Large intestine (tissue), 3 donors: ENCODE results near the gene GLB1L. TPM values are rescaled to one million over a fixed set of nuclear protein-coding genes. Genes with fewer than 3 reads are reported as not detected.

Experiments
- DNase-seq, 2 donors: peaks; one replicate each; pipeline versions ENCODE4 v3.0.0 to v3.0.0-alpha.2; 2013
- H3K27ac ChIP-seq: one replicate; pipeline ENCODE4 v1.5.1; 2013; ENCODE audit warnings: low read length
- H3K27me3 ChIP-seq: 2 replicates; pipeline ENCODE4 v1.6.1; 2013; ENCODE audit warnings: low read length; ENCODE audit not compliant: control insufficient read depth, insufficient read depth
- H3K36me3 ChIP-seq: 2 replicates; pipeline ENCODE4 v1.6.1; 2013; ENCODE audit warnings: low read length; ENCODE audit not compliant: control insufficient read depth, insufficient read depth
- H3K4me1 ChIP-seq: one replicate; pipeline ENCODE4 v1.6.1; 2013; ENCODE audit warnings: low read length; ENCODE audit not compliant: control insufficient read depth, insufficient read depth
- H3K4me3 ChIP-seq: one replicate; pipeline ENCODE4 v1.5.1; 2013; ENCODE audit warnings: low read length
- H3K9me3 ChIP-seq: one replicate; pipeline ENCODE4 v1.6.1; 2013; ENCODE audit warnings: mild to moderate bottlenecking, low read depth, low read length, moderate library complexity; ENCODE audit not compliant: control insufficient read depth
- WGBS: methylation state at CpG from one replicate; pipeline ENCODE4 v1.1.5; 2013; ENCODE audit warnings: low lambda C conversion rate; ENCODE audit not compliant: insufficient coverage; 5-methylcytosine and 5-hydroxymethylcytosine counted together
- polyA plus RNA-seq: library from polyadenylated mRNA; unstranded; fragments of 120-200 nt; gene quantifications from one replicate; pipeline ENCODE4 v1.2.1, GENCODE V29; 2013

The GLB1L gene
- polyA plus RNA-seq, 1 donor: 20.9 TPM

DNA sequence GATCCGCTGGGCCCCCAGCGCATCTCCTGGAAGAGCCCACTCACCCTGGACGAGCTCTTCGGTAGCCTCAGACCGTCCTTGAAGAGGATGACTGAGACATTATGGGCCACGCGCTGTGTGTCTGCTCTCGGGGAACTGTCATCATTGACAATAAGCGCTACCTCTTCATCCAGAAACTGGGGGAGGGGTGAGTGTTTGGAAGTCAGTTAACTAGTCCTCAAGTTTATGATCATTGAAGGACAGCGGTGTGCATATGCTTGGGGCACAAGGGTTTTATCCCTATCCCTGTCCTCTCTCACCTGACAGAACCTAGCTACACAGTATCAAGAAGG lies 621 bp upstream of the GLB1L start:
- DNase-seq: no peak
- WGBS: no CpG with 5 or more reads among the region's 10 CpGs

DNA sequence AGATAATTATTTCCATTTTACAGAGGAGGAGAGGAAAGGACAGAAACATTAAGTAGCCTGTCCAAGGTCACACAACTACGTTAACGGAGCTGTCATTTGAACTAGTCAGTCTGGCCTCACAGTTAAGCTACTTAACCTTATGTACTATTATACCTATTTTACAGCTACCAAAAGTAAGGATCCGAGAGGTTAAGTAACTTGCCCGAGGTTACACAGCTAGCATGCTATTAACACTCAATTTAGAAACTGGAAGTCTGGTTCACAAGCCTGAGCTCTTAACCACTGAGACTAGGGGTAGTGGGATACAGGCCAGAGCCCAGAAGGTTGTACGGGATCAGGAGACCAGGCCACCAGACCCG lies 476 bp downstream of the GLB1L start:
- H3K9me3 ChIP-seq: no peaks in the 10 kb centered on the region
- H3K4me1 ChIP-seq: peaks cover 43% of the 10 kb centered on the region
- peak overlapping the region; percentile 98 for H3K4me3 ChIP-seq
- DNase-seq: no peak
- no CpG with 5 or more reads among the region's 6 CpGs for WGBS
- H3K27me3 ChIP-seq: no peaks in the 10 kb centered on the region
- peak overlapping the region; percentile 82 for H3K27ac ChIP-seq
- H3K36me3 ChIP-seq: peaks cover 16% of the 10 kb centered on the region

More for the DNA sequence above, 621 bp upstream of the GLB1L start:
- peaks cover 53% of the 10 kb centered on the region for H3K4me1 ChIP-seq
- peak overlapping the region; percentile 98 for H3K4me3 ChIP-seq
- peak overlapping the region; percentile 82 for H3K27ac ChIP-seq
- no peaks in the 10 kb centered on the region for H3K9me3 ChIP-seq
- H3K36me3 ChIP-seq: peaks cover 16% of the 10 kb centered on the region
- no peaks in the 10 kb centered on the region for H3K27me3 ChIP-seq

DNA sequence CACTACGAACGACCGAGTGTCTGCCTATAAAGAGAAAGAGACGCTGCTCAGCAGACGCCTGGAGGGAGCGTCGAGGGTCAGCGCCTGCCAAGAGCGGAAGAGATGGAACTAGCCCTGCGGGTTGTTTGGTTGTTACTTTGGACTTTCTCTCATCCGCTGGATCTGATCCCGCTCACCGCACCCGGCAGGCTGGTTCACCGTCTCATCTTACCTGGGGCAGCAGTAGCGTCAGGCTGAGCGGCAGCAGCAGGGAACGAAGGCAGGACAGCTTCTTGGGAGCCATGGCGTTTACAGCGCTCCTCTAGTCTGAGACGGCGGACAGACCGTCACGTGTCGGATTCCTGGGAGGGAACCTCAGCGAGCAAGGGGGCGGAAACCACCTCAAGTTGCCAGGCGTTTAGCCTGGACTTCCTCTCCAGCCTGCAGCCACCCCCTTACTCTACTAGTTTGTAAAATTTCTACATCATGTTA lies 1.9 kb downstream of the GLB1L start:
- H3K27ac ChIP-seq: peak overlapping the region; percentile 19
- H3K4me3 ChIP-seq: peak overlapping the region; percentile 42
- WGBS: no CpG with 5 or more reads among the region's 28 CpGs
- peaks cover 29% of the 10 kb centered on the region for H3K36me3 ChIP-seq
- DNase-seq: peak in 1 of 2 donors; percentile 76
- H3K9me3 ChIP-seq: no peaks in the 10 kb centered on the region
- peaks cover 29% of the 10 kb centered on the region for H3K4me1 ChIP-seq
- H3K27me3 ChIP-seq: no peaks in the 10 kb centered on the region

DNA sequence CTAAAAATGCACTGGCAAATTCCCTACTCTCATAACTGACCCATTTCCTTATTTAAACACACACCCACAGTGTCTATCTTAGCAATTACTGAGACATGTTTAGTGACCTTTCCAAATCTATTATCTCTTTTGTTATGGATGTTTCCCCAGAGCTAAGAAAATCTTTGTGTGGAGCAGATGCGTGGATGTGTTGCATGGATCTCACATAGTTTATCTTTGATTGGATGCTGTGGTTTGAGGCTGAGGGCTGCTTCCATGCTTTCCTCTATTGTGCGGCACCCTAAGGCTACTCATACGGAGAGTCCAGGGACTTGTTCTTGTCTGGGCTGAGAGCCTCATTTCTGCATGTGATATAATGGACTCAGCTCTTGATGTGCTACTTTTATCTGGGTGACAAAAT lies 10.9 kb downstream of the GLB1L start:
- H3K27me3 ChIP-seq: no peaks in the 10 kb centered on the region
- DNase-seq: no peak
- no CpG with 5 or more reads among the region's 3 CpGs for WGBS
- peaks cover 7% of the 10 kb centered on the region for H3K4me1 ChIP-seq
- H3K4me3 ChIP-seq: no peak overlapping the region
- H3K36me3 ChIP-seq: peaks cover 78% of the 10 kb centered on the region
- H3K27ac ChIP-seq: no peak overlapping the region
- no peaks in the 10 kb centered on the region for H3K9me3 ChIP-seq

DNA sequence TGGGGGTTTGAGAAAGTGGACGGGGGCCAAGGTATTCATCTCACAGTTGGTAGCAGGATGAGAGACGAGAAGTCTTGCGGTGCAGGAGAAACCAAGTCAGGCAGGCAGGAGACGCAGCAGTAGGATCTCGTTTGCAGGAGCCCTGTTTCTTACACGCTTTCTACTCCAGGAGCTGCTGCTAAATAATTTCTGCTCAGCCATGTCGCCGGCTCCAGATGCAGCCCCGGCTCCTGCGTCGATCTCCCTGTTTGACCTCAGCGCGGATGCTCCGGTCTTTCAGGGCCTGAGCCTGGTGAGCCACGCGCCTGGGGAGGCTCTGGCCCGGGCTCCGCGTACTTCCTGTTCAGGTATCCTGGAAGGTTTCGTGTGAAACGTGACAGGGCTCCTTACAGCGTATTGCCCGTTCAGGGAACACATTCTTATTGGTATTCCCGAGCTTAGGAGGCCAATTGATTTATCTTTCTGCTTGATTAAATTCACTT lies 15.1 kb downstream of the GLB1L start:
- H3K36me3 ChIP-seq: peaks cover 47% of the 10 kb centered on the region
- 0% methylated on average over 2 of the region's 24 CpGs for WGBS
- H3K4me1 ChIP-seq: peaks cover 17% of the 10 kb centered on the region
- H3K27ac ChIP-seq: peak overlapping the region; percentile 98
- H3K27me3 ChIP-seq: no peaks in the 10 kb centered on the region
- H3K9me3 ChIP-seq: no peaks in the 10 kb centered on the region
- DNase-seq: peak; percentile 76 to 85
- peak overlapping the region; percentile 99 for H3K4me3 ChIP-seq

DNA sequence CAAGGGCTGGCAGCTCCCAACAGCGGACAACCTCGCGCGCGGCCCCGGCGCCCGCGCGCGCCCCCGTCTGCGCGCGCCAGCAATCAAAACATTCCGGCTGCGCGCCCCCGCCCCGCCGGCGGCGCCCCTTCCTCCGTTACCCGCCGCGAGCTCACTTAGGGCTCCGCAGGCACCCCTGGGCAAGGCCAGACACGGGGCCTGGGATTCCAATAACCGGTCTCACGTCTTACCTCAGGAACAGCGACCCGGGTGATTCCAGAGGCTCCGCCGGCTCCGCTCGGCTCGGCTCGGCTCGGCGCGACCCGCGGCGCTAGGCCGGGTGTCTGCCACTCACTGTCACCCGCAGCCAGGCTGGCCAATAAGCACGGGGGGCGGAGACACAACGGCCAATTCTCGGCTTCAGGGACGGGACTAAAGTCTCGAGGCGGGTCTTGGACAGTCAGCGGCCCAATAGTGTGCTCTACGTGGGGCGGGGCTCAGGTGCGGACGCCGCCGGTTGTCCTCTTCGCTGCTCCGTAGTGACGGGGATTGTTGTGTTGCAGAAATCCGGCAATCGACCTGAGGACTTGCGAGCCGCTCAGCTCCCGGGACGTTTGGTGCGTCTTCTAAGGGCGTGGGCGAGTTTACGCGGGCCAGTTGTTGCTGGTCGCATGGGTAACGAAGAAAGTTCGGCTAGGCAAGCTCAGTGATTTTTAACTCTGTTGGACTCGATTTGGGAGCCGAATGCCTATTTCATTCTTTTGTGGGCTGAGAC lies 15.8 kb downstream of the GLB1L start, which contains the start of the genes ANKZF1 and ATG9A:
Gene ANKZF1 (plus strand): TSS at position 502 of the 754 bp plus-strand sequence. CDS start 452 bp downstream, outside the sequence.
Gene ATG9A (minus strand): TSS at position 332 of the 754 bp plus-strand sequence. CDS start 1,612 bp downstream, outside the sequence.
- Histone ChIP-seq H3K27me3 (no peaks in the 10 kb centered on the region), H3K9me3 (no peaks in the 10 kb centered on the region), H3K4me3 (peak within 1 kb of the TSS; percentile 99), H3K36me3 (peaks cover 47% of the 10 kb centered on the region), H3K27ac (peak within 1 kb of the TSS; percentile 98), H3K4me1 (peaks cover 17% of the 10 kb centered on the region)
- peak; percentile 99 for DNase-seq
- WGBS: no CpG with 5 or more reads among the region's 80 CpGs

DNA sequence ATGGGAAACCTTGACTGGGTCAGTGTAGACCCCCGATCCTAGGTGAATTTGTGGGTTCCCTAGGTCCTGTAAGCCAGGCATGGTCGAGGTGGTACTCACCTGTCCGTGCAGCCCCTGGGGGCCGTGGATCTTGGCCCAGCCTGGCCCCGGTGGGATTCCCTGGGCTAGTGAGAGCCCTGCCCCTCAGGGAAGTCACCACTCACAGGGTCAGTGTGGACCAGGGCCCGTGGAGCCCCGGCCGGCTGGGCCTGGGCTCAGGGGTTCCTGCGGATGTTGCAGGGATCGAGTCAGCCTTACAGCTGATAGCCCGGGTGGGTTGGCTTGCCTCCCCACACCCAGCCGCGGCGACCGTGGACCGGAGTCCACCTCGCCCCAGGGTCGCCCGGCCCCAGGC lies 16.3 kb downstream of the GLB1L start:
- peaks cover 17% of the 10 kb centered on the region for H3K4me1 ChIP-seq
- no peak for DNase-seq
- H3K27ac ChIP-seq: peak overlapping the region; percentile 98
- H3K9me3 ChIP-seq: no peaks in the 10 kb centered on the region
- no peaks in the 10 kb centered on the region for H3K27me3 ChIP-seq
- H3K36me3 ChIP-seq: peaks cover 47% of the 10 kb centered on the region
- WGBS: no CpG with 5 or more reads among the region's 19 CpGs
- H3K4me3 ChIP-seq: peak overlapping the region; percentile 99

DNA sequence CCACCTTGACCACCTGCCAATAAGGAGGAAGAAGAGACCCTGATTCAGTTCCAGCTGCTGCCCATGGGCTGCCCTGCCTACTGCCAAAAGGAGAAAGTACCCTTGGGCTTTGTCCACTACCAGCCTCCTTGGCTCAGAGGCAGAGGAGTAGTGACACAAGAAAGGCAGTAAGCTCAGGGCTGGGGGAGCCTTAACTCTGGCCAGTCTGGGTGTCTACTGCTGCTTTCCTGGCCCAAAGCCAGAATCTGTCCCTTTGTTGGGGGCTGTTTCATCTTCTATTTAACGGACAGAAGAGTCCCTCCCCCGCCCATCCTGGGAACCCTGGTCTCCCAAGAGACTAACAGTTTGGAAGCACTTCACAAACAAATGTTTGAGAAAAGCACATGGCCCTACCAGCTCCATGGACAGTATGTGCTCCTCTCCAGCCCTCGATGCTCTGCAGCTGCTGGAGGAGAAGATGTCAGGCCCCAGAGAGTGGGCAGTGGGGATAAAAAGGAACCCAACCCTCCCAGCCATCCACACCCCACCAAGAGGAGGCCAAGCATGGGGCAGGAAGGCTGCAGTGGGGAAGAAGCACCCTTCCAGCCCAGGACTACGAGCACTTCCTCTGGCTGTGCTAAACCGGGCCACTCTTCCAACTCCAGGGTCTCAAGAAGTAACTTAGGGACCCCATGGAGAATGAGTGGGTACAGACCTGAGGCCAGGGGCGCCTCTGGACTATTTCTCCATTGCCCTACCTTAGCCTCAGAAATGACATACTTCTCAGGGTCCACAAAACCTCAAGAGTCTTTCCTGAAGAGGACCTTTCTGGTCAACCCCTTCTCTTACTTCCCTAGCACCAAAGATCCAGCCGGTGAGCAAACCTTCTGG lies 17.0 kb downstream of the GLB1L start:
- Histone ChIP-seq H3K9me3 (no peaks in the 10 kb centered on the region), H3K4me3 (peak overlapping the region; percentile 99), H3K27ac (peak overlapping the region; percentile 98), H3K36me3 (peaks cover 47% of the 10 kb centered on the region), H3K4me1 (peaks cover 17% of the 10 kb centered on the region), H3K27me3 (no peaks in the 10 kb centered on the region)
- no peak for DNase-seq
- no CpG with 5 or more reads among the region's 7 CpGs for WGBS

DNA sequence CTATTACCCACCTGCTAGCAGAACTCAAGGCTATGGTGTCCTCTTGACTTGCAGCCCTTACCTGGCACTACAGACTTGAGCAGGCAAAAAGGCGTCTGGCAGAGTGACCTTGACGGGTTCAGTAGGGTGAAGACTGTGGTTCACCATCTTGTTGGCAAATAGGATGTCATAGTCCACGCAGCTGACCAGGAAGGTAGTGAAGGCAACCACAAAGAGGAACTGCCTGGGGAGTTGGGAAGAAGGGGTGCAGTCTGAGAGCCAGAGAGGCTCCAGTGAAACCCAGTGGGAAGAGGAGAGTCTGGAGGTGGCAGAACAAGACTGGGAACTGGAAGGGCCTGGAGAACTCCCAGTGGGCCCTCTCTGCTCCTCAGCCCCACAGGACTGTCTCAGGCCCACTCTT lies 19.9 kb downstream of the GLB1L start:
- no peak for DNase-seq
- peaks cover 10% of the 10 kb centered on the region for H3K4me1 ChIP-seq
- peaks cover 57% of the 10 kb centered on the region for H3K36me3 ChIP-seq
- no peaks in the 10 kb centered on the region for H3K9me3 ChIP-seq
- H3K4me3 ChIP-seq: no peak overlapping the region
- no CpG with 5 or more reads among the region's 3 CpGs for WGBS
- no peak overlapping the region for H3K27ac ChIP-seq
- no peaks in the 10 kb centered on the region for H3K27me3 ChIP-seq

DNA sequence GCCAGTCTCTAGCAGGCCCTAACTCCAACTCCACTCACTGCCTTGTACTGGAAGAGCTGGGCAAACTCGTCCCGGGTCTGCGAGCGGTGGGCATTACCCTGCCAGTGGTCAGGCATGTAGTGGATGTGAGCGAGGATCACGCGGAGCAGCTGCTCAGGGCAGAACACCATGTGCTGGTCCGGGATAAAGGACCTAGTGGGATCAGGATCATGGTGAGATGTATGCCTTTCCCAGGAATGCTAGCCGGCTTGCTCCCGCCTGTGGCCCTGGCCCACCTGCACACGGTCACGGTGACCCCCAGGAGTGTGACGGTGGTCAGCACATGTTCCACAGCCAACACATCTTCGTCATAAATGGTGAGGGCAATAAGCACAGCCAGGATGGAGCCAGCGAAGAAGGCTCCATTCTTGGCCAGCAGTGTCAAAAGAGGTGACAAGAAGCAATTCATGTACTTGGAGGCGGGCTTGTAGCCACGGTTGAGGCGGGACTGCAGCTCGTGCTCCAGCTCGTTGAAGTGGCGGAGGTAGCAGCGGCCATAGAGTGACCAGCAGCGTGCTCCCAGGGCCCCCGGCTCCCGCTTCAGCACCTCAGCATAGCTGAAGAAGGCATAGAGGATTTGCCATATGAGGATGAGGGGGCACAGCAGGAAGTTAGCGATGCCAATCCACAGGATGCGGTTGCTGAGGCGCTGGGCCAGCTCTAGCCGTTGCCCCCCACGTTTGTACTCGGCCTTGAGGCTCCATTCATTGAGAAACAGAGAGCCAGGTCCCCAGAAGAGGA lies 21.2 kb downstream of the GLB1L start:
- Histone ChIP-seq H3K27ac (no peak overlapping the region), H3K9me3 (no peaks in the 10 kb centered on the region), H3K4me3 (no peak overlapping the region), H3K4me1 (peaks cover 19% of the 10 kb centered on the region), H3K36me3 (peaks cover 64% of the 10 kb centered on the region), H3K27me3 (no peaks in the 10 kb centered on the region)
- DNase-seq: no peak
- WGBS: no CpG with 5 or more reads among the region's 31 CpGs
